Endothelial cell of umbilical vein (primary cell): ENCODE measurements around the gene SMIM10L2A. TPM values are rescaled to one million over a fixed set of nuclear protein-coding genes. Genes with fewer than 3 reads are reported as not detected.

Experiments
- BruUV-seq: library from RNA; stranded (reverse); fragments of 400-500 nt; replicated peaks from 2 replicates; lab custom pipeline; 2021; lab: Mats Ljungman, UMichigan
- CTCF ChIA-PET: fragments of 300-600, 350-600 bp; sonication (Branson Sonifier 250); formaldehyde crosslinking; loops from one replicate; lab custom pipeline; 2021; ENCODE audit warnings: antibody characterized with exemption, inconsistent platforms; lab: Charles Lee
- POLR2A ChIA-PET: fragments of 300-600, 350-600 bp; sonication (Branson Sonifier 250); formaldehyde crosslinking; loops from one replicate; lab custom pipeline; 2021; ENCODE audit warnings: antibody characterized with exemption, inconsistent platforms; lab: Charles Lee
- DNase-seq: peaks from one replicate; pipeline ENCODE4 v3.0.0-alpha.2; 2011; ENCODE audit warnings: low read depth, low spot score
- FAIRE-seq: peaks from 2 replicates; lab custom pipeline; 2011; peaks lifted over from hg19 to GRCh38; lab: Jason Lieb, UNC
- H2AFZ ChIP-seq: 2 replicates; pipeline ENCODE4 v1.6.0; 2012; ENCODE audit warnings: low read depth, low read length, control low read depth, inconsistent platforms
- H3K27ac ChIP-seq: 2 replicates; pipeline ENCODE4 v1.5.1; 2011; ENCODE audit warnings: low read depth, mild to moderate bottlenecking, control low read depth, low read length, moderate library complexity; ENCODE audit not compliant: insufficient read depth
- H3K27me3 ChIP-seq, 2 experiments: 2 replicates each; pipeline versions ENCODE4 v1.6.0 to v1.6.1; 2011; ENCODE audit warnings: low read length in 2 of 2, mixed read lengths in 1 of 2; ENCODE audit not compliant: control insufficient read depth in 2 of 2, insufficient read depth in 2 of 2
- H3K36me3 ChIP-seq, 2 experiments: 2 replicates in 1 of 2; 3 replicates in 1 of 2; pipeline ENCODE4 v1.5.1; 2011; ENCODE audit warnings: low read length in 2 of 2, mild to moderate bottlenecking in 1 of 2, moderate library complexity in 1 of 2; ENCODE audit not compliant: control insufficient read depth in 2 of 2, insufficient read depth in 2 of 2; ENCODE audit errors: extremely low read depth in 1 of 2
- H3K4me1 ChIP-seq: 3 replicates; pipeline ENCODE4 v1.5.1; 2011; ENCODE audit warnings: mild to moderate bottlenecking, low read length; ENCODE audit not compliant: control insufficient read depth, insufficient read depth; ENCODE audit errors: extremely low read depth
- H3K4me2 ChIP-seq: 2 replicates; pipeline ENCODE4 v1.6.1; 2011; ENCODE audit warnings: low read length, control low read depth, mixed read lengths; ENCODE audit not compliant: insufficient read depth
- H3K4me3 ChIP-seq, 3 experiments: fragments of 200-600 bp in 1 of 3; sonication (generic), shearing (Covaris generic) in 1 of 3; replicated peaks in 1 of 3; 2 replicates each; pipeline ENCODE4 v1.5.1; 2011 to 2016; ENCODE audit warnings: control low read depth in 3 of 3, low read length in 3 of 3, mild to moderate bottlenecking in 2 of 3, inconsistent platforms in 1 of 3, low read depth in 1 of 3, moderate library complexity in 1 of 3; ENCODE audit not compliant: insufficient read depth in 1 of 3
- H3K79me2 ChIP-seq: 2 replicates; pipeline ENCODE4 v1.6.0; 2012; ENCODE audit warnings: low read length, inconsistent platforms; ENCODE audit not compliant: control insufficient read depth, insufficient read depth
- H3K9ac ChIP-seq: replicated peaks from 2 replicates; pipeline ENCODE3; 2011; ENCODE audit warnings: low read length, control low read depth; ENCODE audit not compliant: insufficient read depth; ENCODE audit errors: extremely low read depth
- H3K9me1 ChIP-seq: replicated peaks from 3 replicates; pipeline ENCODE4 v1.6.0; 2011; ENCODE audit warnings: mild to moderate bottlenecking, low read length; ENCODE audit not compliant: control insufficient read depth, insufficient read depth; ENCODE audit errors: extremely low read depth
- H3K9me3 ChIP-seq: replicated peaks from 2 replicates; pipeline ENCODE4 v1.5.1; 2012; ENCODE audit warnings: low read length, inconsistent platforms; ENCODE audit not compliant: control insufficient read depth, insufficient read depth
- H4K20me1 ChIP-seq: replicated peaks from 2 replicates; pipeline ENCODE3; 2011; ENCODE audit warnings: mild to moderate bottlenecking, low read length; ENCODE audit not compliant: control insufficient read depth, insufficient read depth; ENCODE audit errors: extremely low read depth
- CTCF ChIP-seq, 2 donors: IDR thresholded peaks; 1 replicate in 1 of 2; 2 replicates in 1 of 2; pipeline ENCODE4 v1.5.1; 2011; ENCODE audit warnings: low read length in 2 of 2, mild to moderate bottlenecking in 2 of 2, moderate library complexity in 2 of 2, control low read depth in 1 of 2, inconsistent platforms in 1 of 2, low read depth in 1 of 2; ENCODE audit not compliant: insufficient read depth in 1 of 2; ENCODE audit errors: extremely low read depth in 1 of 2
- EZH2 ChIP-seq: IDR thresholded peaks from 2 replicates; pipeline ENCODE4 v1.6.1; 2012; ENCODE audit warnings: borderline replicate concordance, low read depth, mild to moderate bottlenecking, moderate library complexity, low read length, inconsistent platforms; ENCODE audit not compliant: severe bottlenecking
- FOS ChIP-seq: IDR thresholded peaks from 2 replicates; pipeline ENCODE4 v1.6.1; 2011; ENCODE audit warnings: mild to moderate bottlenecking, low read length, moderate library complexity, borderline replicate concordance; ENCODE audit not compliant: insufficient read depth
- GATA2 ChIP-seq: IDR thresholded peaks from 2 replicates; pipeline ENCODE4 v1.7.0; 2011; ENCODE audit warnings: low read depth, mild to moderate bottlenecking, moderate library complexity, mixed read lengths, low read length; ENCODE audit not compliant: insufficient read length, insufficient read depth
- JUN ChIP-seq: IDR thresholded peaks from 2 replicates; pipeline ENCODE4 v1.6.1; 2011; ENCODE audit warnings: borderline replicate concordance, low read depth; ENCODE audit not compliant: insufficient read length, insufficient read depth
- MAX ChIP-seq: IDR thresholded peaks from 2 replicates; pipeline ENCODE4 v1.6.1; 2011; ENCODE audit not compliant: insufficient read depth, insufficient read length
- MYC ChIP-seq: IDR thresholded peaks from one replicate; pipeline ENCODE4 v1.6.1; 2011; ENCODE audit warnings: mild to moderate bottlenecking, low read depth, low read length
- POLR2A ChIP-seq: IDR thresholded peaks from 2 replicates; pipeline ENCODE4 v1.6.1; 2012; ENCODE audit warnings: low read depth, mild to moderate bottlenecking, control low read depth, low read length
- dilution Hi-C: fragments of 300-500 bp; cut with MboI; formaldehyde crosslinking; loops from one replicate; pipeline ENCODE4 v1.15.0; 2019; ENCODE audit warnings: low sequenced_read_pairs; ENCODE audit not compliant: extremely low pct_ligation_motif_present
- intact Hi-C: fragments of 100-400 bp; cut with micrococcal nuclease; formaldehyde crosslinking; loops from one replicate; pipeline ENCODE4 v1.10.0; 2022
- polyA plus RNA-seq, 4 experiments: library from polyadenylated mRNA; depleted of rRNA in 3 of 4; stranded (reverse) in 3 of 4; unstranded in 1 of 4; fragments of >200 nt; gene quantifications; 2 replicates each; pipeline versions ENCODE4 v1.2.1 to v1.2.3, GENCODE V29; 2011 to 2012; ENCODE audit warnings: missing spikeins in 1 of 4
- small RNA-seq: library from RNA; depleted of rRNA; stranded (forward); fragments of <200 nt; gene quantifications from one replicate; pipeline ENCODE3, GENCODE V24; 2012; ENCODE audit warnings: low replicate concordance, low read depth; ENCODE audit not compliant: insufficient read depth, insufficient read length
- total RNA-seq: library from RNA; stranded (reverse); gene quantifications from 2 replicates; pipeline ENCODE4 v1.2.3, GENCODE V29; 2021

SMIM10L2A gene
- total and polyA plus RNA-seq, 2 donors (not counting 3 experiments of a cell fraction or from before 2014, with no cell fraction given): 0.10 to 0.24 TPM

- Histone ChIP-seq H3K27ac (no peak overlapping the region), H3K4me2 (no peak overlapping the region), H3K4me3 (no peak overlapping the region), H3K4me1 (no peaks in the 10 kb centered on the region), H3K79me2 (no peaks in the 10 kb centered on the region), H3K27me3 (peaks cover 0 to 2% of the 10 kb centered on the region in 2 experiments), H3K9ac (no peak overlapping the region), H3K9me3 (no peaks in the 10 kb centered on the region), H2AFZ (no peak overlapping the region), H3K36me3 (no peaks in the 10 kb centered on the region), H4K20me1 (no peaks in the 10 kb centered on the region), H3K9me1 (no peaks in the 10 kb centered on the region)
- no TSS peak for BruUV-seq
- ChIA-PET POLR2A (no interaction called here), CTCF (no interaction called here)
- peak; percentile 37 to 47 for TF ChIP-seq CTCF (IDR thresholded peaks at IDR 0.05; ENCODE audit: extremely low read depth in 1 of 2, insufficient read depth in 1 of 2, low read depth in 1 of 2, low read length in 2 of 2)
- TF ChIP-seq MYC: no peak
- TF ChIP-seq EZH2: no peak
- no peak for TF ChIP-seq MAX
- no peak for TF ChIP-seq POLR2A
- no peak for TF ChIP-seq FOS
- TF ChIP-seq JUN: no peak
- no peak for TF ChIP-seq GATA2
- FAIRE-seq (peak; percentile 87), DNase-seq (peak; percentile 82)
- intact Hi-C loops (no loop called here), dilution Hi-C loops (no loop called here)
These were observed 55.8 kb downstream of the SMIM10L2A start for GRCh38 chrX:135477576-135477975.

Small RNAs within 50 kb of the gene (small RNA-seq; reads per million reads assigned to genes)
- not detected for gene RNA5SP515

Other genes with a start within 250 kb of the SMIM10L2A start
- gene ETDA, start 169.9 kb upstream of the SMIM10L2A start, total RNA-seq: not detected in 2 replicates
- not detected in 2 replicates for gene ETDA, start 169.9 kb upstream of the SMIM10L2A start, polyA plus RNA-seq
- gene ETDC, start 112.5 kb upstream of the SMIM10L2A start, total RNA-seq: not detected in 2 replicates
- not detected in 2 replicates for gene ETDC, start 112.5 kb upstream of the SMIM10L2A start, polyA plus RNA-seq
- gene ZNF75D, start 77.8 kb upstream of the SMIM10L2A start, total RNA-seq: 5.8 and 6.9 TPM in 2 replicates
- 3.0 and 3.4 TPM in 2 replicates for gene ZNF75D, start 77.8 kb upstream of the SMIM10L2A start, polyA plus RNA-seq
- 8.3 and 8.7 TPM in 2 replicates for gene ZNF449, start 77.1 kb upstream of the SMIM10L2A start, total RNA-seq
- gene ZNF449, start 77.1 kb upstream of the SMIM10L2A start, polyA plus RNA-seq: 2.7 and 3.4 TPM in 2 replicates
- gene INTS6L, start 98.7 kb downstream of the SMIM10L2A start, total RNA-seq: 5.6 and 7.5 TPM in 2 replicates
- 4.5 and 5.2 TPM in 2 replicates for gene INTS6L, start 98.7 kb downstream of the SMIM10L2A start, polyA plus RNA-seq